IPS-18c (cell line): ENCODE results near the gene SCAI.
"Not testable (repeated sequence)": the region's sequence is repeated elsewhere in the genome, so short reads cannot be mapped to it uniquely, and the experiment has no call there.

Source experiments
- H3K4me3 ChIP-seq: 2 replicates; pipeline ENCODE4 v1.7.0; 2013; ENCODE audit warnings: low read depth, mild to moderate bottlenecking, low read length, moderate library complexity; ENCODE audit not compliant: insufficient read depth
- H3K9me3 ChIP-seq: one replicate; pipeline ENCODE4 v1.6.1; 2013; ENCODE audit warnings: mild to moderate bottlenecking, low read length, moderate library complexity; ENCODE audit not compliant: control insufficient read depth, insufficient read depth

Gene SCAI

DNA sequence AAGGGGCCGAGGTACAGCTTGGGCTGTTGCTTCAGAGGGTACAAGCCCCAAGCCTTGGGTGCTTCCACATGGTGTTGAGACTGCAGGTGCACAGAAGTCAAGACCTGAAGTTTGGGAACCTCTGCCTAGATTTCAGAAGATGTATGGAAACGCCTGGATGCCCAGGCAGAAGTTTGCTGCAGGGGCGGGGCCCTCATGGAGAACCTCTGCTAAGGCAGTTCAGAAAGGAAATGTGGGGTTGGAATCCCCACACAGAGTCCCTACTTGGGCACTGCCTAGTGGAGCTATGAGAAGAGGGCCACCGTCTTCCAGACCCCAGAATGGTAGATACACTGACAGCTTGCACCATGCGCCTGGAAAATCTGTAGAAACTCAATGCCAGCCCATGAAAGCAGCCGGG, 61.1 kb downstream of the SCAI start:
- peaks cover 10% of the 10 kb centered on the region for H3K9me3 ChIP-seq
- H3K4me3 ChIP-seq, result not testable (repeated sequence)

DNA sequence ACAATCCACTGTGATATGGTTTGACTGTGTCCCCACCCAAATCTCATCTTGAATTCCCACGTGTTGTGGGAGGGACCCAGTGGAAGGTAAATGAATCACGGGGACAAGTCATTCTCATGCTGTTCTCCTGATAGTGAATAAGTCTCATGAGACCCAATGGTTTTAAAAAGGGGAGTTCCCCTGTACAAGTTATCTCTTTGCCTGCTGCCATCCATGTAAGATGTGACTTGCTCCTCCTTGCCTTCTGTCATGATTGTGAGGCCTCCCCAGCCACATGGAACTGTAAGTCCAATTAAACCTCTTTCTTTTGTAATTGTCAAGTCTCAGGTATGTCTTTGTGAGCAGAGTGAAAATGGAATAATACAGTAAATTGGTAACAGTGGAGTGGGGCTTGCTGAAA, 62.5 kb downstream of the SCAI start:
- not testable (repeated sequence) for H3K4me3 ChIP-seq
- peaks cover 10% of the 10 kb centered on the region for H3K9me3 ChIP-seq

DNA sequence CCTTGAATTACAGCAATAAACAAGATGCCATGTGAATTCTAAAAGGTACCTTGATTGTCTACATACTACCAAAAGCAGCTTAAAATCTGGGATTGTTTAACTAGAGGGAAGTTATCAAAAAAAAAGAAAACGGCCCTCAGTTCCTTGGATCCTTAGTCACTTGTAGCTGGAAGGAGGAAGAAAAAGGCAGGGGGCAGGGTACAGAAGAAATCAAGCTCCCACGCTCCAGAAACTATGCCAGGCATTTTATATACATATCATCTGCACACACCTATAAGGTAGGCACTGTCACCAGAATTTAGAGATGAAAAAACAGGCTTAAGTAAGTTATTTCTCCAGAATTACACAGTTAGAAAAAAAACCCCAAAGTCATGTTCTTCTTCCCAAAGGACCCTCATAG, 63.4 kb downstream of the SCAI start:
- no peak overlapping the region for H3K4me3 ChIP-seq
- H3K9me3 ChIP-seq, result peaks cover 10% of the 10 kb centered on the region

DNA sequence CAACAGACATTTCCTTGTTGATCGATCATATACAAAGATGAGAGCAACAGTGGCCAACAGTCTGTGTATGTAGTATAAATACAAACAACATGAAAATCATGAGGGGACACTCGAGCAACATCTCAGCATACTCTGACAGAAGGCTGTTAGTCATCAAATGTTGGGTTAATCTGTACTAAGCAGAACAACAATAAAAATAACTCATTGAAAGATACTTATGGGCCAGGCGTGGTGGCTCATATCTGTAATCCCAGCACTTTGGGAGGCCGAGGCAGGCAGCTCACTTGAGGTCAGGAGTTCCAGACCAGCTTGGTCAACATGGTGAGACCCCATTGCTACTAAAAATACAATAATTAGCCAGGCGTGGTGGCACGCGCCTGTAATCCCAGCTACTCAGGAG, 67.3 kb downstream of the SCAI start:
- H3K9me3 ChIP-seq, result no peaks in the 10 kb centered on the region
- no peak overlapping the region for H3K4me3 ChIP-seq

DNA sequence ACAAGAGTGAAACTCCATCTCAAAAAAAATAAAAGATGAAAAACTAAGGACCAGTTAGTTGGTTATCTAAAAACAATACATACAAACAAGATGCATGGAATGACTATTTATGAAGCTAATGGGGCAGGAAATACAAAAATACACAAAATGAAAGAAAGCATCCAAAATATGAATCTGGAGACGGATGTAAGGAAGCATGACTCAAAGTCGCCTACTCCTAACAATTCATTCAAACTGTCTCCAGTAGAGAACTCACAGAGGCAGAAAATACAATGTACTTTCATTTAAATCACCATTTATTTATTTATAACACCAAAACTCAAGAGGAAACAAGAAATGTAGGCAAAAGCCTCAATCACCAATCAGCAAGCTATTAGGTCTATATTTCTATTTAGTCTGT, 68.4 kb downstream of the SCAI start:
- Histone ChIP-seq H3K9me3 (no peaks in the 10 kb centered on the region), H3K4me3 (no peak overlapping the region)

DNA sequence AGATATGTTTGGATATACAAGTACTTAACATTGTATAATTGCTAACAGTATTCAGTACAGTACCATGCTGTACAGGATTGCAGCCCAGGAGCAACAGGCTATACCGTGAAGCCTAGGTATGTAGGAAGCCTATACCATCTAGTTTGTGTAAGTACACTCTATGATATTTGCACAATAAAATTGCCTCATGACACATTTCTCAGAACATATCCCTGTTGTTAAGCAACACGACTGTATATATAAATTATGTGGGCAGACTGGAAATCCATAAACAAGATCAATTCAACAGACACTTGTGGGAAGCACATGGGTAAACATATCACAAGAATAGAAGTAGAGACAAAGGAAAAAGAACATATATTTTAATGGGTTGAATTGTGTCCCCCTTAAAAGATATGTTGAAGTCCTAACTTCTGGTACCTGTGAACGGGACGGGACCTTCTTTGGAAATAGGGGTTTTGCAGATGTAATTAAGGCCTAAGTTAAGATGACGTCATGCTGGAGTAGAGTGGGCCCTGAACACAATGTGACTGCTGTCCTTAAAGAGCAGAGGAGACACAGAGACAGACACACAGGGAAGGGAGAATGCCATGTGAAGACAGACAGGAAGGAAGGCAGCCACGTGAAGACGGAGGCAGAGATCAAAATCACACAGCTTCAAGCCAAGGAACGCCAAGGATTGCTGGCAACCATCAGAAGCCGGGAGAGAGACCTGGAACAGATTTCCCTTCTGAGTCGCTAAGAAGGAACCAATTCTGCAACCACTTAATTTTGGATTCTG, 76.3 kb downstream of the SCAI start:
- Histone ChIP-seq H3K9me3 (no peaks in the 10 kb centered on the region), H3K4me3 (no peak overlapping the region)

DNA sequence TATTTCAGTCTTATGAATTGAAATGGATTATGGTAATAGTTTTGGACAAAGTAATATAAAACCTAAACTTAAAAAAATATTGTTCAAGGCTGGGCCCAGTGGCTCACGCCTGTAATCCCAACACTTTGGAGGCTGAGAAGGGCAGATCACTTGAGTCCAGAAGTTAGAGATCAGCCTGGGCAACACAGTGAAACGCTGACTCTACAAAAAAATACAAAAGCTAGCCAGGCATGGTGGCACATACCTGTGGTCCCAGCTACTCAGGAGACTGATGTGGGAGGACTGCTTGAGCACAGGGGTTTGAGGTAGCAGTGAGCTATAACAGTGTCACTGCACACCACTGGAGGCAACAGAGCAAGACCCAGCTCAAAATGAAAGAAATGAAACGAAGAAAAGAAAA, 81.9 kb downstream of the SCAI start:
- H3K9me3 ChIP-seq, result no peaks in the 10 kb centered on the region

DNA sequence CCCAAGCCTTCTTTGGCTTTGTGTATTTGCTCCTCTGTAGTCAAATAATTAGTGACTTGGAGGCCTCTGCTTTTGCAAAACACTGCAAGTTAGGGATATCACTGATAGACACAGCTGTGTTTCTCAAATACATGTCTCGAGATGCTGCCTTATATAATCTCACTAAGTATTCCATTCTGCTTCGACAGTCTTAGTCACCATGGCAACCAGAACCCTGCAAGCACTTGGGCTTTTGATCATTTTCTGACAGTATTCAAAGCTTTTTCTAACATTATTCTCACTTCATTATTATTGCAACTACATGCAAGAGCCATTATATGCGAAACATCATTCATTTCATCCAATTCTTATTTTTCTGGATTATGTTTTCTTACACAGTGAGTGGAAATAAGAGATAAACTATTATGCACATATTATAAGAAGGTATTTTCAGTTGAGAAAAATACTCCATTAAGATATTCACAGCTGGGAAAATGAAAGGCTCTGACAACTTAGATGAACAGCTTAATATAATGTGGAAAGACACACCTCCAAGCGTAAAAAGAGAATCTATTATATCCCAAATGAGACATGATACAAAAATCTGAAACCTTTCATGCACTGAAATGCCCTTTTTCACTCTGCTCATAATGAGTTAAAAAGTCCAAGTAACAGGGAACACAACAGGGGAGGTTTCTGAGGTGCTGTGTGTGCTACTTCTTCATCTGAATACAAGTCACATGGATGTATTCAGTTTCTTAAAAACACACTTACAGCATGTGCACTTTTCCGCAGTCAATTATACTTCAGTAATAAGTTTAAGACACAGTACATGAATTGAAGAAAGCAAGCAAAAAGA, 93.9 kb downstream of the SCAI start:
- Histone ChIP-seq H3K4me3 (no peak overlapping the region), H3K9me3 (no peaks in the 10 kb centered on the region)

More for the DNA sequence above, 81.9 kb downstream of the SCAI start:
- no peak overlapping the region for H3K4me3 ChIP-seq

DNA sequence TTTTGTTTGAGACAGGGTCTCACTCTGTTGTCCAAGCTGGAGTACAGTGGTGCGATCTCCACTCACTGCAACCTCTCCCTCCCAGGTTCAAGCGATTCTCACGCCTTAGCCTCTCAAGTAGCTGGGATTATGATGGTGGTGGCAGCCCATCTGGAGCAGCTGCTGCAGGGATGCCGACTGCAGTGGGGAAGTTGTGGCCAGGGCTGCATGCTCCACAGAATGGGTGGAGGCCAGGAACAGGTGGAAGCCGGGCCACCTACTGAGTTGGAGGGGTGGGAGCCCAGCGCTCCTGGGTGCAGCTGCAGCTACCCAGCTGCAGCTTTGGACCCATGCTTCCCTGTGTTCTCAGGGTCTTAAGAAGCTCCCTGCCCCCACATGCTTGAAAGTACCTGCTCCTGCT, 99.7 kb downstream of the SCAI start:
- Histone ChIP-seq H3K4me3 (no peak overlapping the region), H3K9me3 (no peaks in the 10 kb centered on the region)

DNA sequence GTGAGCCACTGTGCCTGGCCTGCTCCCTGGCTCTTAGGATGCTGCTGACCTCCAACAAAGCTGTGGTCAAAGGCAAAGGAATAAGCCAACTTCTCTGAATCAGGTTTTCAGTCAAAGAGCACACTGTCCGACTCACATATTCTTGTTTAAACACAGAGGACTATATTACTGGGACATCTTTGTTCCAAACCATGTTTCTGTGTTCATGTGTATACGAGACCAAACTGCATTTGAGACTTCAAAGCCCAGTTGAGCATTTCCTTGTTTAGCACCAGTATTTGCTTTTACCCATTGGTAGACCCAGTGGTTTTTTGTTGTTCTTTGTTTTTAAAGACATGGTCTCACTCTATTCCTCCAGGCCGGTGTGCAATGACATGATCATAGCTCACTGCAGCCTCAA, 100.2 kb downstream of the SCAI start:
- Histone ChIP-seq H3K4me3 (no peak overlapping the region), H3K9me3 (no peaks in the 10 kb centered on the region)

DNA sequence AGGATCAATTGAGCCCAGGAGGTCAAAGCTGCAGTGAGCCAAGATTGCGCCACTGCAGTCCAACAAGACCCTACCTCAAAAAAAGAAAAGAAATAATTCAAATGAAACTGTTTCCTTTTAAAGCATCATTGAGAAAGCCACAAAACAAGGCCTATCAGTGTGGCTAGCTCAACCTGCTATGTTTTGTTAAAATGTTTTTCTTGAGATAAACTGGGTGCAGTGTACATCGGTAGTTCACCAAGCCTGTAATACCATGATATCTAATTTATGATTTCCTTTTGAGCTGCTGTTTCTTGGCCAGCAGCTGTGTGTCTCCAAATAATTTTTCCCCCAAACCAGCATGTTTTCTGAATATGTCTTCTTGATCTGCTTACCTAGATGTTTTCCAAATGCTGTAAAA, 105.2 kb downstream of the SCAI start:
- Histone ChIP-seq H3K9me3 (no peaks in the 10 kb centered on the region), H3K4me3 (no peak overlapping the region)

DNA sequence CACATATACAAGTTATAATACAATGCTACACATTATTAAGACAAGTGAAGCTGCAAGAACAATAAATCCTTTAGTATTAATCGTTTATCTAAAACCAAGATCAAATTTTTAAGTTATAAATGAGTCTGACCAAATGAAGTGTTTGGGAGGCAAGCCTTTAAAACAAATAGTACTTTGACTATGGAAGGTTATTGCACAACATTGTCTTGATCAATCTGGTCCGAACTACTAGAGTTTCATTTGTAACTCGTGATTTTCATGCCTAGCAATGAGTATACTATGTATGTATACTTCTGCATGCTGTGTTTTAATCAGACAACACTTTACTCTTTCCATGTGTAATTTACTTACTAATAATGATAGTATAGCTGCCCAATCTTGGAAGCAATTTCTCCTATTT, 115.3 kb downstream of the SCAI start:
- no peak overlapping the region for H3K4me3 ChIP-seq
- no peaks in the 10 kb centered on the region for H3K9me3 ChIP-seq

DNA sequence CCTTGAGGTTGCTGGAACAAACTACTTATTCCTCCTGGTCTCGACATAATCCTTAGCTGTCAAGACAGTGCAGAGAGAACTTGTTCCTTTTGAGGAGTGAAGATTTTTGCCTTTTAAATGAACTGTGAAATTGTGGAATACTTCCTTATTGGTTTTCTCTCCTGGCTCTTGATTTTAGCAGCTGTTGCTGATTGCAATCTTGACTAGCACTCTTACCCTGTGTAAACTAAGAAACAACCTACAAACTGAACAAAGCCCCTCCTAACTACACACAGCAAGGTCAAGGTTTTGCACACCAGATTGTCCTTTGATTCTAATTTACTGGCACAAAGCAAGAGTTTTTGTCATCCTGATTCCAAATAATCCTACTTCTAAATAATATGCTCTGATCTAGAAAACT, 118.4 kb downstream of the SCAI start:
- Histone ChIP-seq H3K4me3 (no peak overlapping the region), H3K9me3 (no peaks in the 10 kb centered on the region)

DNA sequence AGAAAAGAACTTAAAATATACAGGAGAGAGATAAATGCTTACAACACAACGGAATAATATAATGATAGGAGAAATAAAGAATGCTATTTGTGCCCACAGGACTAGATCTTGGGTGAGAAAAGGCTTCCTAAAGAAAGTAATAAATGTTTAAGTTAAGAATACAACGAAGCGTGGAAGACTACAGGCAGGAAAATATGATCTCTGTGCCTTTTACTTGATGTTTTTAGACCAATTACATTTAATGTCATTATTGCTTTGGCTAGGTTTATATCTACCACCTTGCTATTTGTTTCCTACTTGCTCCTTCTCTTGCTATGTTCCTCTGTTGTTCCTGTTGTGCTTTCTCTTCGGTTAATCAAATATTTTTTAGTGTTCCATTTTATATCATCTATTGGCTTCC, 122.3 kb downstream of the SCAI start:
- H3K4me3 ChIP-seq, result no peak overlapping the region
- no peaks in the 10 kb centered on the region for H3K9me3 ChIP-seq

DNA sequence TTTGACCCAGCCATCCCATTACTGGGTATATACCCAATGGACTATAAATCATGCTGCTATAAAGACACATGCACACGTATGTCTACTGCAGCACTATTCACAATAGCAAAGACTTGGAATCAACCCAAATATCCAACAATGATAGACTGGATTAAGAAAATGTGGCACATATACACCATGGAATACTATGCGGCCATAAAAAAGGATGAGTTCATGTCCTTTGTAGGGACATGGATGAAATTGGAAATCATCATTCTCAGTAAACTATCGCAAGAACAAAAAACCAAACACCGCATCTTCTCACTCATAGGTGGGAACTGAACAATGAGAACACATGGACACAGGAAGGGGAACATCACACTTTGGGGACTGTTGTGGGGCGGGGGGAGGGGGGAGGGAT, 127.7 kb downstream of the SCAI start:
- H3K4me3 ChIP-seq, H3K9me3 ChIP-seq: not testable (repeated sequence)

DNA sequence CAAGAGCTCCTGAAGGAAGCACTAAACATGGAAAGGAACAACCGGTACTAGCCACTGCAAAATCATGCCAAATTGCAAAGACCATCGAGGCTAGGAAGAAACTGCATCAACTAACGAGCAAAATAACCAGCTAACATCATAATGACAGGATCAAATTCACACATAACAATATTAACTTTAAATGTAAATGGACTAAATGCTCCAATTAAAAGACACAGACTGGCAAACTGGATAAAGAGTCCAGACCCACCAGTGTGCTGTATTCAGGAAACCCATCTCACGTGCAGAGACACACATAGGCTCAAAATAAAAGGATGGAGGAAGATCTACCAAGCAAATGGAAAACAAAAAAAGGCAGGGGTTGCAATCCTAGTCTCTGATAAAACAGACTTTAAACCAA, 131.3 kb downstream of the SCAI start:
- not testable (repeated sequence) for H3K9me3 ChIP-seq, H3K4me3 ChIP-seq

DNA sequence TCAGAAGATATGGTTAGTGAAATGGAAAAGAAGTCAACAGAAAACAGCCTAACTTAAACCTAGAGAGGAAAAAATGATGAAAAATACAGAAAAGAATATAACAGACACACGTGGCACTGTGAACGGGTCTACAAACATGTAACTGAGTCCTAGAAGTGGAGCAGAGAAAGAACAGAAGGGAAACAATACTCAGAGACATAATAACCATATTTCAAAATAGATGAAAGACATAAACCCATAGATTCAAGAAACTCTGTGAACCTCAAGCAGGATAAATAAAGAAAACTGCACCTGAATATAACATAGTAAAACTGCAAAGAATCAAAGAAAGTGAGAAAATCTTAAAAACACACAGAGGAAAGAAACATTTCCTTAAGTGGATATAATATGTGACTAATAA, 134.7 kb downstream of the SCAI start:
- Histone ChIP-seq H3K9me3 (no peaks in the 10 kb centered on the region), H3K4me3 (no peak overlapping the region)

DNA sequence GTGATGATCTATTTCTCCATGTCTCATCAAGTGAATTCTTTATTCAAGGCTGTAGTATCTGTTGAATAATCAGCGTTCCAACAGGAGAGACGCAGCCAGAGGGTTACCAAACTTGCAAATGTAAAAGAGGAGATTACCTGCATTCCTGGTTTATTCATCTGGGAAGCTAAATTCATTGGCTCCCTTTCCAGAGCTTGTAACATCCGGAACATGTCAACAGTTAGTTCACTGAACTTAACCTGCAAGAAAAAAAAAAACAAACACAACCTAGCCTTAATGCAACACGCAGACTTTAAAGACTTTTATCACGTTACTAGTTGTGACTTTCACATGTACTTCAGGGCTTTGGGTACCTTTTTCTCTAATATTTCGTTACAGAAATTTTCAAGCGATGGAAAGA, 140.0 kb downstream of the SCAI start:
- H3K9me3 ChIP-seq, result no peaks in the 10 kb centered on the region
- no peak overlapping the region for H3K4me3 ChIP-seq
